Right lobe of liver (tissue), 6 donors: ENCODE results near the gene SLC6A8. TPM values are rescaled to one million over a fixed set of nuclear protein-coding genes. Genes with fewer than 3 reads are reported as not detected.

Experiments used
- ATAC-seq, 4 donors: fragments of 200-7000 bp; cut with Tn5 transposase; one replicate each; pipeline ENCODE4 v1.9.1; 2020; ENCODE audit warnings: mild to moderate bottlenecking in 4 of 4, moderate library complexity in 4 of 4
- DNase-seq, 3 donors: peaks; one replicate each; pipeline ENCODE4 v3.0.0-alpha.2; 2020
- H3K27ac ChIP-seq, 3 donors: fragments of 200-600 bp; one replicate each; pipeline ENCODE4 v1.8.0; 2022
- H3K27me3 ChIP-seq, 2 donors: fragments of 200-600 bp; one replicate each; pipeline ENCODE4 v1.8.0; 2022
- H3K36me3 ChIP-seq, 4 donors: fragments of 200-600 bp; sonication (generic) in 1 of 4; one replicate each; pipeline versions ENCODE4 v1.5.1 to v1.8.0; 2017 to 2022; ENCODE audit warnings: control low read depth in 1 of 4
- H3K4me1 ChIP-seq, 4 donors: fragments of 200-600 bp; sonication (generic) in 1 of 4; one replicate each; pipeline versions ENCODE4 v1.5.1 to v1.8.0; 2017 to 2022; ENCODE audit warnings: control low read depth in 1 of 4
- H3K4me3 ChIP-seq, 3 donors: fragments of 200-600 bp; one replicate each; pipeline ENCODE4 v1.8.0; 2022
- H3K9me3 ChIP-seq, 4 donors: fragments of 200-600 bp; sonication (generic) in 1 of 4; one replicate each; pipeline versions ENCODE4 v1.5.1 to v1.8.0; 2017 to 2022; ENCODE audit warnings: control low read depth in 1 of 4
- POLR2A ChIP-seq: fragments of 450-650 bp; IDR thresholded peaks from one replicate; pipeline ENCODE4 v1.6.1; 2017; ENCODE audit warnings: antibody characterized with exemption, mild to moderate bottlenecking
- WGBS: methylation state at CpG from one replicate; pipeline ENCODE4 v1.1.6; 2018; ENCODE audit warnings: low coverage, low lambda C conversion rate; ENCODE audit not compliant: insufficient coverage; ENCODE audit errors: missing lambda C conversion rate; 5-methylcytosine and 5-hydroxymethylcytosine counted together
- intact Hi-C, 2 donors: fragments of 100-400 bp; cut with DNase I; formaldehyde crosslinking; loops; one replicate each; pipeline versions ENCODE4 v1.11.2 to v1.14.1; 2022
- total RNA-seq, 6 experiments: library from RNA; depleted of rRNA in 2 of 6; stranded (reverse); fragments of >200 nt in 2 of 6; fragmentation: NEBNext Ultra II Directional in 3 of 6; extraction: Animal tissue kit (Norgen Biotek cat#: 25700) in 3 of 6; gene quantifications; one replicate each; pipeline versions ENCODE4 v1.1.0 to v1.2.4, GENCODE V29; 2016 to 2023
- TF ChIP-seq, protein P1 (sequence below), 4 donors: fragments of 200-600 bp in 3 of 4; fragments of 450-650 bp in 1 of 4; IDR thresholded peaks; one replicate each; pipeline versions ENCODE4 v1.5.1 to v1.8.0; 2016 to 2022; ENCODE audit warnings: antibody characterized with exemption in 4 of 4, mild to moderate bottlenecking in 2 of 4
- donor health status: DM: no; HTN: yes; CAD: no.
- donor health status: DM: no; HTN: no; CAD: no.
- donor health status: DM: no; HTN: no; CAD: no.
- donor health status: DM: no; HTN: yes; CAD: no.
- donor health status: DM: no; HTN: yes; CAD: no.

Gene SLC6A8
- total RNA-seq, 6 experiments from 2014 or later: 1.6 to 9.2 (median 2.9) TPM

DNA sequence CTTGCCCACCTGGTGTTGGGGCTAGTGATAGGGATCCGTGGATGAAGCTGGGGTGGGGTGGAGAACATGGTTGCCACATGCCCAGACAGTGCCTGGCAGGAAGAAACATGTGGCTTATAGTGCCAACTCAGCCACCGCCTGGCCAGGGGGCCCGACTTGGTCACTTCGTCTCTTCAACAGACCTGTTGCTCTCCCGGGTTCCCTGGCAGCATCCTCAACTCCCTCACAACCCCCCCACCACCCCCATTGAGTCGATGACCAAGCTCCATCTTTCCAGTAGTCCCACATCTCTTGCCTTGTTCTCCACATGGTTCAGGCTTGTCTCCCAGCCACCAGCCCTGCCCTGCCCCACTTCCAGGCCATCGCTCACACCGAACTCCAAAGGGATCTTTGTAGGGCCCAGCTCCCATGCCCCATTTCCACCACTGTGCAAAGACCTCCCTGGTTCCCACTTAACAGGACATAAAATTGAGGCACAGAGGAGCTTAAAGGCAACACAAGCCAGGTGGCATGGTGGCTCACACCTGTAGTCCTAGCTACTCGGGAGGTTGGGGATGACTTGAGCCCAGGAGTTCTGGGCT is 21.9 kb upstream of the SLC6A8 start:
- Histone ChIP-seq H3K27me3 (no peaks in the 10 kb centered on the region), H3K36me3 (no peaks in the 10 kb centered on the region), H3K4me1 (no peaks in the 10 kb centered on the region), H3K27ac (no peak overlapping the region), H3K9me3 (no peaks in the 10 kb centered on the region), H3K4me3 (no peak overlapping the region)
- ATAC-seq (no peak), DNase-seq (no peak)
- TF ChIP-seq, protein P1, sequence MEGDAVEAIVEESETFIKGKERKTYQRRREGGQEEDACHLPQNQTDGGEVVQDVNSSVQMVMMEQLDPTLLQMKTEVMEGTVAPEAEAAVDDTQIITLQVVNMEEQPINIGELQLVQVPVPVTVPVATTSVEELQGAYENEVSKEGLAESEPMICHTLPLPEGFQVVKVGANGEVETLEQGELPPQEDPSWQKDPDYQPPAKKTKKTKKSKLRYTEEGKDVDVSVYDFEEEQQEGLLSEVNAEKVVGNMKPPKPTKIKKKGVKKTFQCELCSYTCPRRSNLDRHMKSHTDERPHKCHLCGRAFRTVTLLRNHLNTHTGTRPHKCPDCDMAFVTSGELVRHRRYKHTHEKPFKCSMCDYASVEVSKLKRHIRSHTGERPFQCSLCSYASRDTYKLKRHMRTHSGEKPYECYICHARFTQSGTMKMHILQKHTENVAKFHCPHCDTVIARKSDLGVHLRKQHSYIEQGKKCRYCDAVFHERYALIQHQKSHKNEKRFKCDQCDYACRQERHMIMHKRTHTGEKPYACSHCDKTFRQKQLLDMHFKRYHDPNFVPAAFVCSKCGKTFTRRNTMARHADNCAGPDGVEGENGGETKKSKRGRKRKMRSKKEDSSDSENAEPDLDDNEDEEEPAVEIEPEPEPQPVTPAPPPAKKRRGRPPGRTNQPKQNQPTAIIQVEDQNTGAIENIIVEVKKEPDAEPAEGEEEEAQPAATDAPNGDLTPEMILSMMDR (IDR thresholded peaks at IDR 0.05): no peak
- TF ChIP-seq POLR2A: no peak
- WGBS: 69% methylated on average over 8 of the region's 9 CpGs
- intact Hi-C loops: loop anchor here in 1 of 2 donors (5.0 kb wide), 1 partner anchor 109 kb away; no protein-coding TSS in a partner anchor

DNA sequence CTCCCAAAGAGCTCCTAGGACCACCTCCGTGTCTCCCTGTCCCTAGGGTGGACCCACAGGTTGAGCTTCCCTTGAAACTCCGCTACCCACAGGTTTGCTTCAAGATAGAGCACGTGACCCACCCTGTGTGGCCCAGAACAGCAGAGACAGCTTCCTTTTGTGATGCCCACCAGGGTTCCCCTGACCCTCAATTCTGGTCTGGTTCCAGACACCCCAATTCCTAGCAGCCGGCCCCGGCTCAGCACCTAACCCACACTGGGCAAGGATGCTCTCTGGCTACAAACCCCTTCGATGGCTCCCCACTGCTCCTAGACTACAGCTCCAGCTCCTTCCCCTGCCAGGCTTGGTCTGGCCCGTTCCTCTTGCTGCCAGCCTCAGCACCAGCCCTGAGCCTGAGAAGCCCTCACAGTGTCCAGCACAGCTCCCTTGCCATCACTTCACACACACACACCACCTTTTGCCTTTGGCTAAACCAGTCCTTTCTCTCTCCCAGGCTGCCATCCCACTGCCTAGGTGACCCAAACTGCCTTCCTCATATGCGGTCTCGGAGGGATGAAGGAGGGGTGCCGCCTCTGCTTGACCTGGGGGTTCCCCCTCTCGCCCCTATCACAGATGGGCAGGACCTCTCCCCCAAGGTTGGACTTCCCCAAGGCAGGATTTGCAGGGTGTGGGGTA is 20.3 kb upstream of the SLC6A8 start:
- TF ChIP-seq, protein P1 (IDR thresholded peaks at IDR 0.05): no peak
- no peak for TF ChIP-seq POLR2A
- H3K27ac ChIP-seq: no peak overlapping the region
- no peak overlapping the region for H3K4me3 ChIP-seq
- DNase-seq (no peak), ATAC-seq (no peak)
- H3K4me1 ChIP-seq: no peaks in the 10 kb centered on the region
- no peaks in the 10 kb centered on the region for H3K27me3 ChIP-seq
- H3K36me3 ChIP-seq: no peaks in the 10 kb centered on the region
- no peaks in the 10 kb centered on the region for H3K9me3 ChIP-seq
- 57% methylated on average over 11 of the region's 11 CpGs for WGBS
- intact Hi-C loops: loop anchor here in 1 of 2 donors (5.0 kb wide), 1 partner anchor 110 kb away; no protein-coding TSS in a partner anchor

DNA sequence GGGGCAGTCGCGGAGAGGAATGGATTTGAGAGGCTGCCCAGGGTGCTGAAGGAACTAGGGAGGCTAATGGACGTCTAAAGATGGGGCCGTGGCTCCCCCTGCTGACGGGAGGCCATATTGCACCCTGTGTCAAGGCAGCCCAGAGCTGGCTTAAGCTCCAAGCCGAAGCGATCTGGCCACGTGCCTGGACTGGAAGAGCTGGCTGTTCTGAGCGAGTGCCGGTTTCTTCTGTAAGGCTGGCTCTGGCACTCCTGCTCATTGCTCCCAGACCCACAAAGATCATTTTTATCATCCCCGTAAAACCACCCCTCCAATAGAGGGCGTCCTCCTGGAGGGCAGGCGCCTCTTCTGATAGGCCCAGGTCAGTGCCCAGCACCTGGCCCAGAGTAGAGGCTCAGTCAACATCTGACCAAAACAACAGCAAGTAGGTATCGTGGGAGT is 19.8 kb upstream of the SLC6A8 start:
- DNase-seq (peak; percentile 81 to 85 (median 84)), ATAC-seq (peak; percentile 86 to 96 (median 95))
- no peaks in the 10 kb centered on the region for H3K27me3 ChIP-seq
- WGBS: 9% methylated on average over 4 of the region's 14 CpGs
- TF ChIP-seq, protein P1 (IDR thresholded peaks at IDR 0.05): peak; percentile 73 to 83 (median 77)
- TF ChIP-seq POLR2A: no peak
- intact Hi-C loops: loop anchor here in 1 of 2 donors (5.0 kb wide), 1 partner anchor 111 kb away; no protein-coding TSS in a partner anchor
- no peaks in the 10 kb centered on the region for H3K4me1 ChIP-seq
- H3K27ac ChIP-seq: no peak overlapping the region
- H3K36me3 ChIP-seq: no peaks in the 10 kb centered on the region
- H3K4me3 ChIP-seq: no peak overlapping the region
- no peaks in the 10 kb centered on the region for H3K9me3 ChIP-seq

DNA sequence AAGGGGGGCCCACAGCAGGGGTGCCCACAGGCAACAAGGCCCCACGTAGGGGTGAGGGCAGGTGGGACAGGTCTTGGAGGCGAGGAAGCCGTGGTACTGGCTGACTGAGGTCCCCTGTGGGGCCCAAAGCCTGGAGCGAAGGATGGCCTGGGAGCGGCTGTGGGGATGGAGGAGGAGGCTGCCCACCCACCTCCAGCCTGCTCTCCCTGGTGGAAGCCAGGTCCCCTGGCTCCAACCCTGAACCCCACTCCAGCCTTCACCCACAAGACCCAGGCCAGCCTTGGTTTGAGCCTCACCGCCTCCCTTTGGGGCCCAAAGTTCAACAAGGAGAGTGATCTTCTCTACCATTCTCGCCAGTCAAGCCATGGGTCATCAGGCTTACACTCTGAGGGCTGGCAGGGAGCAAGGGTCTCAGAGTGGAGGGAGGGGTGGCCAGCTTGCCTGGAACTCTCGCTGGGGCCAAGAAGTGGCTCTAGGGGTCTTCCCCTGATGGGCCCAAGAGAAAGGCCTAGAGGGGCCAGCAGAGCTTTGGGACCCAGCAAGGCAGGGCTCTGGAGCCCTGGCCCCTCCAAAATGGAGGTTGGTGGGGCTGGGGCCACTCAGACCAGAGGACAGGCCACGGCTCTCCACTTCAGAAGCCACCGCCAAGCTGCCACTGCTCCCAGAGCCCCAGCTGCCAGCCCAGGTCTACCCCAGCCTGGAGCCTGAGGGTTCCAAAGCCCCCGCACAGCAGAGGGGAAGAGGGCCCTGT is 19.1 kb upstream of the SLC6A8 start:
- Histone ChIP-seq H3K9me3 (no peaks in the 10 kb centered on the region), H3K27me3 (no peaks in the 10 kb centered on the region), H3K4me1 (no peaks in the 10 kb centered on the region), H3K36me3 (no peaks in the 10 kb centered on the region), H3K4me3 (no peak overlapping the region), H3K27ac (no peak overlapping the region)
- no CpG with 5 or more reads among the region's 11 CpGs for WGBS
- TF ChIP-seq, protein P1 (IDR thresholded peaks at IDR 0.05): no peak
- TF ChIP-seq POLR2A: no peak
- DNase-seq: peak in 1 of 3 donors; percentile 45
- intact Hi-C loops: loop anchor here in 1 of 2 donors (5.0 kb wide), 1 partner anchor 111 kb away; no protein-coding TSS in a partner anchor
- peak in 1 of 4 donors; percentile 8 for ATAC-seq
